GM21529 (cell line): ENCODE data around the gene LAMA4.

Experiments used
- ATAC-seq: cut with Tn5 transposase; IDR thresholded peaks from one replicate; pipeline ENCODE4 v1.9.1; 2021; ENCODE audit not compliant: unreplicated experiment

The LAMA4 gene

GRCh38 chr6:112245511-112246203 is 8.7 kb downstream of the LAMA4 start:
- no peak for ATAC-seq

GRCh38 chr6:112243861-112244827 is 10.2 kb downstream of the LAMA4 start:
- no peak for ATAC-seq

GRCh38 chr6:112241820-112242429 is 12.4 kb downstream of the LAMA4 start:
- ATAC-seq, result no peak

GRCh38 chr6:112237595-112237994 is 16.8 kb downstream of the LAMA4 start:
- ATAC-seq, result no peak

- ATAC-seq, result no peak
Observed at GRCh38 chr6:112237066-112237465, 17.3 kb downstream of the LAMA4 start.

- no peak for ATAC-seq
Observed at GRCh38 chr6:112235956-112236355, 18.4 kb downstream of the LAMA4 start.

GRCh38 chr6:112234601-112235000 is 19.8 kb downstream of the LAMA4 start:
- ATAC-seq, result no peak

- ATAC-seq, result no peak
Observed at GRCh38 chr6:112233847-112234246, 20.5 kb downstream of the LAMA4 start.

GRCh38 chr6:112232845-112233256 is 21.5 kb downstream of the LAMA4 start:
- no peak for ATAC-seq

- ATAC-seq, result no peak
Observed at GRCh38 chr6:112231594-112232060, 22.7 kb downstream of the LAMA4 start.

- ATAC-seq, result no peak
Observed at GRCh38 chr6:112231164-112231563, 23.2 kb downstream of the LAMA4 start.

- no peak for ATAC-seq
Observed at GRCh38 chr6:112228480-112229332, 25.7 kb downstream of the LAMA4 start.

GRCh38 chr6:112227992-112228391 is 26.4 kb downstream of the LAMA4 start:
- no peak for ATAC-seq

GRCh38 chr6:112227411-112227810 is 27.0 kb downstream of the LAMA4 start:
- ATAC-seq, result no peak

GRCh38 chr6:112225691-112226090 is 28.7 kb downstream of the LAMA4 start:
- no peak for ATAC-seq

GRCh38 chr6:112224088-112224487 is 30.3 kb downstream of the LAMA4 start:
- ATAC-seq, result no peak

- ATAC-seq, result no peak
Observed at GRCh38 chr6:112223070-112223861, 31.1 kb downstream of the LAMA4 start.

- ATAC-seq, result no peak
Observed at GRCh38 chr6:112221981-112222852, 32.1 kb downstream of the LAMA4 start.

- no peak for ATAC-seq
Observed at GRCh38 chr6:112221561-112221960, 32.8 kb downstream of the LAMA4 start.
